Neural crest cell (in vitro differentiated cells): ENCODE data around the gene DLG5. TPM values are rescaled to one million over a fixed set of nuclear protein-coding genes. Genes with fewer than 3 reads are reported as not detected.

Experiments
- DNase-seq: peaks from one replicate; pipeline ENCODE4 v3.0.0; 2021; ENCODE audit warnings: low read depth, mixed read lengths, low spot score
- H3K27ac Mint-ChIP-seq: one replicate; pipeline ENCODE4 v1.8.0; 2021; ENCODE audit warnings: mild to moderate bottlenecking, mixed read lengths; ENCODE audit not compliant: unreplicated experiment
- H3K27me3 Mint-ChIP-seq: 2 replicates; pipeline ENCODE4 v1.8.0; 2021; ENCODE audit warnings: low read depth, mild to moderate bottlenecking, mixed read lengths
- H3K36me3 Mint-ChIP-seq: 2 replicates; pipeline ENCODE4 v1.8.0; 2021; ENCODE audit warnings: low read depth, mild to moderate bottlenecking, mixed read lengths
- H3K4me1 Mint-ChIP-seq: 2 replicates; pipeline ENCODE4 v1.8.0; 2021; ENCODE audit warnings: mixed read lengths
- H3K4me3 Mint-ChIP-seq: one replicate; pipeline ENCODE4 v1.8.0; 2021; ENCODE audit warnings: mild to moderate bottlenecking, mixed read lengths
- H3K9me3 Mint-ChIP-seq: 2 replicates; pipeline ENCODE4 v1.8.0; 2021; ENCODE audit warnings: mixed read lengths
- CTCF ChIP-seq: fragments of 200-600 bp; sonication (generic); conservative IDR thresholded peaks from 2 replicates; pipeline ENCODE4 v1.5.0; 2021; ENCODE audit warnings: antibody characterized with exemption, mild to moderate bottlenecking
- total RNA-seq: library from RNA; stranded (reverse); gene quantifications from 2 replicates; pipeline ENCODE4 v1.2.1, GENCODE V29; 2021

The DLG5 gene
- total RNA-seq, 1 donor from 2014 or later = 87.3 TPM

DNA sequence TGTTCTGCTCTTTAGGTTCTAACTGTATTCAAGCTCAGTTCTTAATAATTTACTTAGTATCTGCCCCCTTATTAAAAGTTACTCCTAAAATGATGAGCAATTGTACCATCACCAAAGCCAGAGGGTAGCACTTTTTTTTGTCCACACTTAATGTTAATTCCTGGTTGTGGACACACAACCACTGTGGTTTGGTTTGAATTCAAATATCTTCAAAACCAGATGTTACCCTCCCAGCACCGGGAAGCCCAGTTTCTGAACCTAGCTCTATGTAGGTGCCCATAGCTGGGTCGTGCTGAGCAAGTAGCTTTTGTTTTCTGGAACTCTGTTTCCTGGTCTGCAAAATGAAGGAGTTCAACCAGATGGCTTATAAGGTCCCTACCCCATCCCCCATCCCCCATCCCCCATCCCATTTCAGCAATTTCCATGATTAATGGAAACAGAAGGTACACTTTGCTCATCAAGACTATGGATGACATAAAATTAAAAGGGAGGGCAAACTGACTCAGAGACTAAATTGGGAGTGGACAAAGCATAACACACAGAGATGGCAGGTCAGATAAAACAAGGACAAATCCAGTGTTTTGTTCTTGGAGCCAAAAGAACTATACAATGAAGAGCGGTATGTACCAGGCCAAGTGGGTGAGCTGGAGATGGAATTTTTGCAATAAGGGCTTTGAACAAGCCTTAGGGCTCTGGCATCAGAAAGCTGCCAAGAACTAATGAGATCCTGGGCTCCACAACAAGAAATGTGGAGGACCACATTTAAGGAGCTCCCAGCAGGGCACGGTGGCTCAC, 56.7 kb downstream of the DLG5 start:
- H3K9me3 Mint-ChIP-seq = no peaks in the 10 kb centered on the region
- peaks cover 53% of the 10 kb centered on the region for H3K4me1 Mint-ChIP-seq

DNA sequence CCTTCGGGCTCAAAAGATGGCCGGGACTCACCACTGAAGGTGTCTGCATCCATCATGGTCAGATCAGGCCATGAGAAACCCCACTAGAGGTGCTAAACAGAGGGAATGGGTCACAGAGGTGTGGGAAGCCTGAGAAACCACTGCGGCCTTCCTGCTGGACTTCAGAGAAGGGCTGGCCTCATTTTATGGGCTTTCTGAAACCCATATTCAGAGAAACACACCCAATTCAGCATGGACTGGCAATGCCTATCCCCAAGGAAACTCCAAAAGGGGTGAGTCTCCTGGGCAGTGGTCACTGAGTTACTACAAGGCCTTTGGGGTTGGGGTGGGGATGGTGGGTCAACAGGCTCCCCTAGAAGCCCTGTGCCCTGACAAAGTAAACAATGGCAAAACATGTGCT, 58.0 kb downstream of the DLG5 start:
- DNase-seq = no peak
- Mint-ChIP-seq H3K4me1 (peaks cover 57% of the 10 kb centered on the region), H3K9me3 (no peaks in the 10 kb centered on the region), H3K27ac (no peak overlapping the region), H3K4me3 (no peak overlapping the region), H3K36me3 (peaks cover 3% of the 10 kb centered on the region), H3K27me3 (no peaks in the 10 kb centered on the region)
- no peak for TF ChIP-seq CTCF

More for the DNA sequence above, 56.7 kb downstream of the DLG5 start:
- no peak for TF ChIP-seq CTCF
- DNase-seq = no peak
- no peak overlapping the region for H3K4me3 Mint-ChIP-seq
- no peaks in the 10 kb centered on the region for H3K27me3 Mint-ChIP-seq
- no peak overlapping the region for H3K27ac Mint-ChIP-seq
- H3K36me3 Mint-ChIP-seq = peaks cover 3% of the 10 kb centered on the region

- TF ChIP-seq CTCF = no peak
- H3K36me3 Mint-ChIP-seq = peaks cover 2% of the 10 kb centered on the region
- no peak overlapping the region for H3K4me3 Mint-ChIP-seq
- no peak for DNase-seq
- peaks cover 47% of the 10 kb centered on the region for H3K4me1 Mint-ChIP-seq
- no peaks in the 10 kb centered on the region for H3K9me3 Mint-ChIP-seq
- H3K27ac Mint-ChIP-seq = no peak overlapping the region
- H3K27me3 Mint-ChIP-seq = no peaks in the 10 kb centered on the region
These were observed 59.3 kb downstream of the DLG5 start for GRCh38 chr10:77867124-77867719.

- no peak for TF ChIP-seq CTCF
- Mint-ChIP-seq H3K9me3 (no peaks in the 10 kb centered on the region), H3K27ac (no peak overlapping the region), H3K4me3 (no peak overlapping the region), H3K36me3 (peaks cover 3% of the 10 kb centered on the region), H3K27me3 (no peaks in the 10 kb centered on the region), H3K4me1 (peaks cover 41% of the 10 kb centered on the region)
- DNase-seq = no peak
These were observed 60.0 kb downstream of the DLG5 start for GRCh38 chr10:77866598-77866997.

DNA sequence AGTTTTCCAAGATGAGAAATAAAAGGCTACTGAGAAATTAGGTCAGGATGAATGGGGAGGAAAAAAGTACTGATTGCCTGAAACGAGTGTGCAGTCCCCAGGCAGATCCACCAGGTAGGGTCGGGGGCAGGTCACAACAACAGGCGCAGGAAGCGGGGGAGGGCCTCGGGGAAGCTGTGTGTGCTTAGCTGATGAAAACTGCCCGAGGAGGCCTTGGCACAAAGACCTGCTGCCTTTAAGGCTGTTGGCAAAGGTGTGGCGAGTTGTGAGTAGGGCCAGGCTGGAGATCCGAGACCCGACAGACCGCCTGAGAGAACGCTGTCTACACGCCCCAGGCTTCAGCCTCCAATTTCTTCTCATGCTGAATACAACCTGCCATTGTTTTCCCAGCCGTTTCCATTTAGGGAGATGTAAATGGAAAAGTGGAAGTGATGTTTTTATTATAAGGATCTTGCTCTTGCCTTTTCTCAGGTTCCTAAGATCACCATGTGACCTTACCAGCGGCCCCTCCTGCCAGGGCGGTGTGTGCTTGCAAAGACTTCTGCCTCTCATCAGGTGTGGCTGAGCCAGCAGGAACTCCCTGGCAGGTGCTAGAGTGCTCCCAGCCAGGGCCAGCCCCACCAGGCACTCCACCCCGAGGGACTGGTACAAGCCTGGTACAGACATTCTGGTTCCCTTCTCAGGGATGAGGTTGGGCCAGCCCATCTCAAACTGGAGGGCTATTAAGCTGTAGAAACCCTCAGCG, 60.8 kb downstream of the DLG5 start:
- Mint-ChIP-seq H3K4me3 (no peak overlapping the region), H3K36me3 (peaks cover 3% of the 10 kb centered on the region), H3K27ac (peak overlapping the region; percentile 45), H3K9me3 (no peaks in the 10 kb centered on the region), H3K4me1 (peaks cover 37% of the 10 kb centered on the region), H3K27me3 (no peaks in the 10 kb centered on the region)
- no peak for TF ChIP-seq CTCF
- no peak for DNase-seq
